ENCODE results near the gene AKNAD1. TPM values are rescaled to one million over a fixed set of nuclear protein-coding genes. Genes with fewer than 3 reads are reported as not detected.

AKNAD1 gene
- total and polyA plus RNA-seq, 2 of the 13 experiments (the other 11 are each of a cell fraction or from before 2014, with no cell fraction given) = not detected

DNA sequence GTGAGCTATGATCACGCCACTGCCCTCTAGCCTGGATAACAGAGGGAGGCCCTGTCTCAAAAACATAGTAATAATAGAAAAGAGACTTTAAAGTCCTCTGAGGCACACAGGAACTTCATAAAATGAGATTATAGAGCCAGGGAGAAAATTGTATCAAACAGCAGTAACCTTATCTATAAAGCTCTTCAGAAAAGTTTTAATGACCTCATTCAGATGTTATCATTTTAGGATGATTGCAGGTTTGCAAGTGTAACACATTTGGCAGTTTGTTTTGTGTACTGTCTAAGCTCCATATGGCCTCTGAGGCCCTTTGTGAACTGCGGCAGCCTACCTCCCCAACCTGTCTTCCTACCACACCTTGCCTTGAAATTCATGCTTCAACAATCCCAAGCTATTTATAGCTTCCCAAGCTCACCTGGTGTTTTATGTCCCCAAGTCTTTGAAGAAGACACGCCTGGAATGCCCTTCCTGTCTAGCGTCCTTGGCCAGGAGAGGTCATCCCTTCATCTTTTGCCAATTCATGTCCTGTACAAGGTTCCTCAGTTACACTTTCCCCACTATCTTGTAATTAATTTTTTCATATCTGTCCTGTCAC is 8.5 kb upstream of the AKNAD1 start:
- BruUV-seq (replicated peaks) = no TSS peak
- ATAC-seq = no peak
- no peak overlapping the region for H3K27ac ChIP-seq (ENCODE audit: extremely low read length, insufficient read depth, low read length)
- ChIA-PET CTCF (ENCODE audit: low intra/inter-chr PET ratio, low total read pairs) (no interaction called here), POLR2A (no interaction called here)
- DNase-seq (ENCODE audit: low spot score) = no peak
- WGBS (ENCODE audit: low lambda C conversion rate) = 18% methylated on average over 4 of the region's 4 CpGs
- H4K20me1 ChIP-seq (ENCODE audit: insufficient read depth, low read length) = no peaks in the 10 kb centered on the region
- no peak overlapping the region for H3K9ac ChIP-seq (ENCODE audit: insufficient read depth, low read depth, low read length)
- H3K4me1 ChIP-seq (ENCODE audit: insufficient read depth, low read length) = no peaks in the 10 kb centered on the region
- TF ChIP-seq SETDB1 (CRISPR knock-in tag; IDR thresholded peaks at IDR 0.05; ENCODE audit: borderline replicate concordance) (no peak), CHCHD3 (CRISPR knock-in tag; IDR thresholded peaks at IDR 0.05) (no peak), EED (CRISPR knock-in tag; IDR thresholded peaks at IDR 0.05) (no peak), ZNF772 (CRISPR knock-in tag; IDR thresholded peaks at IDR 0.05) (no peak), CREB3 (CRISPR knock-in tag; IDR thresholded peaks at IDR 0.05) (no peak), DMAP1 (CRISPR knock-in tag; IDR thresholded peaks at IDR 0.05) (no peak), HNRNPL (IDR thresholded peaks at IDR 0.05; ENCODE audit: low read depth, low read length) (no peak), KDM5B (CRISPR knock-in tag; IDR thresholded peaks at IDR 0.05; ENCODE audit: borderline replicate concordance) (no peak), SAP130 (CRISPR knock-in tag; IDR thresholded peaks at IDR 0.05; ENCODE audit: low read depth) (no peak), SATB2 (CRISPR knock-in tag; IDR thresholded peaks at IDR 0.05) (no peak), GATAD2A (CRISPR knock-in tag; IDR thresholded peaks at IDR 0.05) (no peak), NR0B2 (CRISPR knock-in tag; IDR thresholded peaks at IDR 0.05) (no peak), SOX13 (IDR thresholded peaks at IDR 0.05) (no peak), SOX13 (CRISPR knock-in tag; conservative IDR thresholded peaks at IDR 0.05 in 1 of 2, IDR thresholded peaks at IDR 0.05 in 1 of 2) (no peak)
- TF ChIP-seq, protein P1, sequence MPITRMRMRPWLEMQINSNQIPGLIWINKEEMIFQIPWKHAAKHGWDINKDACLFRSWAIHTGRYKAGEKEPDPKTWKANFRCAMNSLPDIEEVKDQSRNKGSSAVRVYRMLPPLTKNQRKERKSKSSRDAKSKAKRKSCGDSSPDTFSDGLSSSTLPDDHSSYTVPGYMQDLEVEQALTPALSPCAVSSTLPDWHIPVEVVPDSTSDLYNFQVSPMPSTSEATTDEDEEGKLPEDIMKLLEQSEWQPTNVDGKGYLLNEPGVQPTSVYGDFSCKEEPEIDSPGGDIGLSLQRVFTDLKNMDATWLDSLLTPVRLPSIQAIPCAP (CRISPR knock-in tag; IDR thresholded peaks at IDR 0.05; ENCODE audit: low read depth) = no peak
- TF ChIP-seq, protein P2, sequence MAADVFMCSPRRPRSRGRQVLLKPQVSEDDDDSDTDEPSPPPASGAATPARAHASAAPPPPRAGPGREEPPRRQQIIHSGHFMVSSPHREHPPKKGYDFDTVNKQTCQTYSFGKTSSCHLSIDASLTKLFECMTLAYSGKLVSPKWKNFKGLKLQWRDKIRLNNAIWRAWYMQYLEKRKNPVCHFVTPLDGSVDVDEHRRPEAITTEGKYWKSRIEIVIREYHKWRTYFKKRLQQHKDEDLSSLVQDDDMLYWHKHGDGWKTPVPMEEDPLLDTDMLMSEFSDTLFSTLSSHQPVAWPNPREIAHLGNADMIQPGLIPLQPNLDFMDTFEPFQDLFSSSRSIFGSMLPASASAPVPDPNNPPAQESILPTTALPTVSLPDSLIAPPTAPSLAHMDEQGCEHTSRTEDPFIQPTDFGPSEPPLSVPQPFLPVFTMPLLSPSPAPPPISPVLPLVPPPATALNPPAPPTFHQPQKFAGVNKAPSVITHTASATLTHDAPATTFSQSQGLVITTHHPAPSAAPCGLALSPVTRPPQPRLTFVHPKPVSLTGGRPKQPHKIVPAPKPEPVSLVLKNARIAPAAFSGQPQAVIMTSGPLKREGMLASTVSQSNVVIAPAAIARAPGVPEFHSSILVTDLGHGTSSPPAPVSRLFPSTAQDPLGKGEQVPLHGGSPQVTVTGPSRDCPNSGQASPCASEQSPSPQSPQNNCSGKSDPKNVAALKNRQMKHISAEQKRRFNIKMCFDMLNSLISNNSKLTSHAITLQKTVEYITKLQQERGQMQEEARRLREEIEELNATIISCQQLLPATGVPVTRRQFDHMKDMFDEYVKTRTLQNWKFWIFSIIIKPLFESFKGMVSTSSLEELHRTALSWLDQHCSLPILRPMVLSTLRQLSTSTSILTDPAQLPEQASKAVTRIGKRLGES (CRISPR knock-in tag; IDR thresholded peaks at IDR 0.05; ENCODE audit: borderline replicate concordance) = no peak
- H3K4me3 ChIP-seq (replicated peaks in 1 of 3; ENCODE audit: insufficient read depth in 1 of 3, low read depth in 2 of 3, low read length in 3 of 3) = no peak overlapping the region
- FAIRE-seq = no peak
- in situ Hi-C loops (cut with HindIII; ENCODE audit: extremely low pct_ligation_motif_present, low pct_unique_long_range_greater_than_20kb) = no loop called here
- no peaks in the 10 kb centered on the region for H3K36me3 ChIP-seq (replicated peaks in 1 of 2; ENCODE audit: control insufficient read depth in 1 of 2, insufficient read depth in 2 of 2, low read length in 2 of 2)
- intact Hi-C loops (cut with micrococcal nuclease; ENCODE audit: unreplicated experiment) = no loop called here
- no peak overlapping the region for H2AFZ ChIP-seq (ENCODE audit: low read length)
- H3K27me3 ChIP-seq (ENCODE audit: control insufficient read depth in 1 of 2, insufficient read depth in 2 of 2, low read length in 2 of 2) = peaks cover 2 to 6% of the 10 kb centered on the region in 2 experiments; a peak in 2 of 5 replicates
- no peaks in the 10 kb centered on the region for H3K9me3 ChIP-seq (ENCODE audit: low read length)
- no peak overlapping the region for H3K4me2 ChIP-seq (ENCODE audit: low read depth, low read length)
- no peaks in the 10 kb centered on the region for H3K79me2 ChIP-seq (ENCODE audit: insufficient read depth, low read length)
